Measurements from ENCODE around the gene SPINK8.
"Not testable (repeated sequence)": the region's sequence is repeated elsewhere in the genome, so short reads cannot be mapped to it uniquely, and the experiment has no call there.

The SPINK8 gene

DNA sequence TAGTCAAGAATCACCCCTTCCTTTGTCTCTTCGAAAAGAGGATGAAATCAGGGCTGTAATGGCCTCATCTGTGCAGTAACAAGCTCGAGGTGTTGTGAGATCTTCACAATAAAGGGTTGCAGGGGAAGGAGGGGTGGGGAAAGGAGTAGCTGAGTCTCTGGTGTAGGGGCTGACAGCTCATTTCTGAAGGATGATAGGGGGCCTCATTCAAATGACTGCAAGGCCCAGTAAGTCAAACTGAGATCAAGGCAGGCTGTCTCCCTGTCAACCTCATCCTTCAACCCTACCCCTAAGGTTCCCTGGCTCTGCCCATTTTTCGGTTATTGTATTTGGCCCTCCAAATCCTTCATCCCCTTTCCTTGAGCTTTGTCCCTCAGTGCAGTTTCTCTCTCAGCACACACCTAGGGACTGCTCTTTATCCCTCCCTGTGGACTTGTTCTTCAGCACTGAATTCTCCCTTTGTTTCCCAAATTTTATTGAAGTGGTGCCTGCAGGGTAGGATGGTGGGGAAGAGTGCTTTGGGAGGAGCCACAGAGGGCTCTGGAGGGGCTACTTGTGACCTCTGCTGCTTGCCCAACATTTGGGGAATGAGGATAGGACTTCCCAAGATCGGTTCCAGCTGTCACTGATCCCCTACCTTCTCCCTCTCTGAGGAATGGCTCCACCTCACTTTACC lies 54.4 kb downstream of the SPINK8 start:
- DNase-seq (ENCODE audit: low read depth in 2 of 2) = no peak

DNA sequence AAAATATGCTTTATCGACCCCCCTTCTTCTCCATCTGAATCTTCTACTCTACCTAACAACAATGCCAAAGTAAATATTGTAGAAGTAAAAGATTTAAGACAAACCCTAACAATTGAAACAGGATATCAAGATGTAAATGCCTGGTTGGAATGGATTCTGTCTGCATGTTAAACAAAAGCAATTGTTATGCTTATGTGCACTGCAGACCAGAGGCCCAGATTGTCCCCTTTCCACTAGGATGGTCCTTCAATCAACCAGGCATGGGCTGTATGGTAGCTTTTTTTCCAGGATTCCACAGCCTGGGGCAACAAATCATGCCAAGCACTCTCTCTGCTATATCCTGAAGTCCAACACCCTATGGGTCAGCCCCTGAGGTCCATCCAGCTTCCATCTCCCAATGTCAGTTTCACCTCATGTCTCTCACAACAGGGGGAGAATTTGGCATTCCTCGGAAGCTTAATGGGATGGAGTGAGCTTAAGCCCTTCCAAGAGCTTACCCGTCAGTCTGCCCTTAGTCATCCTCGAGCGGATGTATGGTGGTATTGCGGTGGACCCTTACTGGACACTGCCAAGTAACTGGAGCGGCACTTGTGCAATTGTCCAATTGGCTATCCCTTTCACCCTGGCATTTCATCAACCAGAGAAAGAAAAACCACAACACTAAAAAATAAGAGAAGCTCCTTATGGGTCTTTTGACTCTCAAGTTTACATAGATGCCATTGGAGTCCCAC lies 56.4 kb downstream of the SPINK8 start:
- no peak for DNase-seq (ENCODE audit: low read depth in 2 of 2)

DNA sequence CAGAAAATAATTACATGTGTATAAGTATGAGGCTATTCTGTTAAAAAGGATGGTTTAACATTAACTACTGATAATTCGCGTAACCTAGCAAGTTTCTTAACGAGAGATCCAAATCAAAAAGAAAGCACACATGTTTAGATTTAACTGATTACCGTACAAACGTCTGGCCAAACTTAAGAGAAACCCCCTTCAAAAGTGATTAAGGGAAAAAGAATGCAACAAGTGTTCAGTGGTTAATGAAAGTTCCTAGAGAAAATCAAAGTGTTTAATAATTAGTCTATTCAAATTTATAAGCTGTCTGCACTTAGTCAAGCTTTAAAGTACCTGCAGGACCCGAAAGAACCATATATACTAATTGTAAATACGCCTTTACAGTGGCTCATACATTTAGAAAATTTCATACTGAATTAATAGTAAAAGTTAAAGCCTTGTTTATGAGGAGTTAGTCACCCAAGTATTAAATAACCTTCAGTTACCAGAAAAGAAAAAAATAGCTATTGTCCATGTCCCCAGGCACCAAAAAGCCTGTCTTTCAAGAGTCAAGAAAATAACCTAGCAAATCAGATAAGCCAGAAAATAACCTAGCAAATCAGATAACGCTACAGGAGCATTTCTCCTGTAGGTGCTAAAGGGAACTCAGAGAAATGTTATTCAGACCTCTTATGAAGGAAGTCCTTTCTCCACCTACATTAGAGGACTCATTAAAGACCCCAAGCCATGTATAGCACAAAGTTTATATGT lies 58.0 kb downstream of the SPINK8 start:
- DNase-seq (ENCODE audit: low read depth in 2 of 2) = no peak

DNA sequence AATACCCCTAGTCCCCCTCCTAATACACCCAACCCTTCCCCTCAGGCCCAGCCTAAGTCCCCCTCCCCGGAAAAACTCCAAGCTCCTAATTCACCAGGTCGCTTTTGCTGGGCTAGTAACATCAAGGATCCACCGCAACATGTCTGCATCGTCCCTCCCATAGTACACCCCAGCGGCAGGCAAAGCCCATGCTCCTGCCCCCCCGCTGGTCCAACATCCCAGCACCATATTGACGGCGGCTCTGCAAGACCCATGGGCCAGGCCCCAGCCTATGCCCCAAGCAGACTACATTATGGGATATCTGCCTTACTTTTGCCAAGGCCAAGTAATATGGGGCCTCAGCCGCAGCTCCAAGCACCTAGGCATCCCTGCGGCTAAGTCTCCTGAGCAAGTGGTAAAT lies 59.0 kb downstream of the SPINK8 start:
- no peak for DNase-seq (ENCODE audit: low read depth in 2 of 2)

DNA sequence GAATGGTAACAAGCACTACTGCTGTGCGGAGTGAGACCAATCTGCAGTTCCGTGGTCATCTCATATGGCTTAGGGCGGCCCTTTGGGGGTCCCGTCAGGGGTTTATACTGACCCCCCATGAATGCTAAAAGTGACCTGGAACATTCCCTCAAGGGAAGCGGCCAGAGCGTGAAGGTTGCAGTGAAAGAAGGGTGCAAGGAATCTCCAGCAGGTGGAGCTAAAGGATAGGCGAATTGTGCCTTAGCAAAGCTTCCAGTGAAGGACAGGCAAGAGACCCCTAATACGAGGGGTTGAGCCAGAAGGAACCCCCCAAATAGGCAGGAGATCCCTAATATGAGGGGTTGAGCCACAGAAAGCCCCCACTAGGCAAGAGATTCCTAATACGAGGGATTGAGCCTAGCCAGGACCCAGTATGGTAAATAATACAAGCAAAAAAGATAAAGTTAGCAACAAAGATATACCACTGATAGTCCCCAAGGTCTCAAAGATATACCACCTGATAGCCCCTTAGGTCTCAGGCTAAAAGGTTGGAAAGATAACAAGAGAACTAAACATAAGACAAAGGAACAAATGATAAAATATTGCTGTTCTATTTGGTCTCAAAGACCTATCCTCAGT lies 59.8 kb downstream of the SPINK8 start:
- DNase-seq (ENCODE audit: low read depth in 2 of 2) = peak in 1 of 2 donors; percentile 23

DNA sequence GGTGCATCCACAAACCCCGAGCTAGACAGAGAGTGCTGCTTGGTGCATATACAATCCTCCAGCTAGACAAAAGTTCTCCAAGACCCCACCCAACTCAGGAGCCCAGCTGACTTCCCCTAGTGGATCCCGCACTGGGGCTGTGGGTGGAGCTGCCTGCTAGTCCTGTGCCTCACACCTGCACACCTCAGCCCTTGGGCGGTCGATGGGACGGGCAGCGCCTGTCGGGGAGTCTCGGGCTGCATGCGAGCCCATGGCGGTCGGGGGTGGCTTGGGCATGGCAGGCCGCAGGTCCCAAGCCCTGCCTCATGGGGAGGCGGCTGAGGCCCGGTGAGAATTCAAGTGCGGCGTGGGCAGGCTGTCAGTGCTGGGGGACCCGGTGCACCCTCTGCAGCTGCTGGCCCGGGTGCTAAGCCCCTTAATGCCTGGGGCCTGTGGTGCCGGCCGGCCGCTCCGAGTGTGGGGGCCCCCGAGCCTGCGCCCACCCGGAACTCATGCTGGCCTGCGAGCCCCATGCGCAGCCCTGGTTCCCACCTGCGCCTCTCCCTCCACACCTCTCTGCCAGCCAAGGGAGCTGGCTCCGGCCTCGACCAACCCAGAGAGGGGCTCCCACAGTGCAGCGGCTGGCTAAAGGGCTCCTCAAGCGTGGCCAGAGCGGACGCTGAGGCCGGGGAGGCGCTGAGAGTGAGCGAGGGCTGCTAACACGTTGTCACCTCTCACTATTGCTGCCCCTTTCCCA lies 61.5 kb downstream of the SPINK8 start:
- DNase-seq (ENCODE audit: low read depth in 2 of 2) = no peak

DNA sequence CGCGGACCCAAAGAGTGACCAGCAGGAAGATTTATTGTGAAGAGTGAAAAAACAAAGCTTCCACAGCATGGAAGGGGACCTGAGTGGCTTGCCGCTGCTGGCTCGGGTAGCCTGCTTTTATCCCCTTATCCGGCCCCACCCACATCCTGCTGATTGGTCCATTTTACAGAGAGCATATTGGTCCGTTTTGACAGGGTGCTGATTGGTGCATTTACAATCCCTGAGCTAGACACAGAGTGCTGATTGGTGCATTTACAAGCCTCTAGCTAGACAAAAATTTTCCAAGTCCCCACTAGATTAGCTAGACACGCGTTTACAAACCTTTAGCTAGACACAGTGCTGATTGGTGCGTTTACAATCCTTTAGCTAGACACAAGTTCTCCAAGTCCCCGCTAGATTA lies 62.2 kb downstream of the SPINK8 start:
- not testable (repeated sequence) for DNase-seq (ENCODE audit: low read depth in 2 of 2)

DNA sequence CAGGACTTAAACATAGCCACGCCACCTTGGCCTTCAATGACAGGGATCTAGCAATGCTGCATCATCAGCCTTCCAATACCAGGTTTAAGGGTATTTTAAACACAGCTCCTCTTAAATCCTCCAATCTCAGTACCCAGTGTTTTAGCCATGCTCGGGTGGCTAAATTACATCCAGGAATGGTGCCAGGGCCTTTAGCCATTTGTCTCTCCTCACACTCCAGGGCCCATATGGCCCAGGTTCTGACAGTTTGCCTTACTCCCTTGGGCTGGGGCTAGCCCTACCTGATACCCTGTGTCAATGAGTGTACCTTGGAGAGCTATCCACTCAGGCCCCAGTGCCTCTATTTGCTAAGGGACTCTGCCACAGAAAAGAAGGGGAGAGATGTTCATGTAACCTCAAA lies 63.2 kb downstream of the SPINK8 start:
- DNase-seq (ENCODE audit: low read depth in 2 of 2) = no peak

DNA sequence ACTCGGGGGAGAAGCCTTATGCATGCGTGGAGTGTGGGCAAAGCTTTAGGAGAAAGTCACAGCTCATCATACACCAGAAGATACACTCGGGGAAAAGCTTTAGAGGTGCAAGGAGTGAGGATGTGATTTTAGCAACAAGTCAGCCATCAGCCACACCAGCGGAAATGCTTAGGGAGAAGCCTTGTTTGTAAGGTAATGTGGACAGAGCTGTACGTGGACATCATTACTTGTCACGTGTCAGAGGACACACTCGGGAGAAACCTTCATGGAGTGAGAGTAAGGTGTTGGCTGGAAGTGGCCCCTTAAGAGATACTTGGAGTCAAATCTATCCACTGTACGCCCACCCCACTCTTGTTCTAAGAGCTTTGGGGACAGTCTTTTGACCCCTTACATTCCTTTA lies 63.9 kb downstream of the SPINK8 start:
- DNase-seq (ENCODE audit: low read depth in 2 of 2) = no peak

DNA sequence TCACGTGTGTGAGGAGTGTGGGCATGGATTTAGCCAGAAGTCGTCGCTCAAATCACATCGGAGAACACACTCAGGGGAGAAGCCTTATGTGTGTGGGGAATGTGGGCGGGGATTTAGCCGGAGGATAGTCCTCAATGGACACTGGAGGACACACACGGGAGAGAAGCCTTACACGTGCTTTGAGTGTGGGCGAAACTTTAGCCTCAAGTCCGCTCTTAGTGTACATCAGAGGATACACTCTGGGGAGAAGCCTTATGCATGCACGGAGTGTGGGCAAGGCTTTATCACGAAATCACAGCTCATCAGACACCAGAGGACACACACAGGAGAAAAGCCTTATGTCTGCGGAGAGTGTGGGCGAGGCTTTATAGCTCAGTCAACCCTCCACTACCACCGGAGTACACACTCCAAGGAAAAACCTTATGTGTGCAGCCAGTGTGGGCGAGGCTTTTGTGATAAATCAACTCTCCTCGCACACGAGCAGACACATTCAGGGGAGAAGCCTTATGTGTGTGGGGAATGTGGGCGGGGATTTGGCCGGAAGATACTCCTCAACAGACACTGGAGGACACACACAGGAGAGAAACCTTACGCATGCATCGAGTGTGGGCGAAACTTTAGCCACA lies 64.4 kb downstream of the SPINK8 start:
- DNase-seq (ENCODE audit: low read depth in 2 of 2) = peak; percentile 27 to 63

DNA sequence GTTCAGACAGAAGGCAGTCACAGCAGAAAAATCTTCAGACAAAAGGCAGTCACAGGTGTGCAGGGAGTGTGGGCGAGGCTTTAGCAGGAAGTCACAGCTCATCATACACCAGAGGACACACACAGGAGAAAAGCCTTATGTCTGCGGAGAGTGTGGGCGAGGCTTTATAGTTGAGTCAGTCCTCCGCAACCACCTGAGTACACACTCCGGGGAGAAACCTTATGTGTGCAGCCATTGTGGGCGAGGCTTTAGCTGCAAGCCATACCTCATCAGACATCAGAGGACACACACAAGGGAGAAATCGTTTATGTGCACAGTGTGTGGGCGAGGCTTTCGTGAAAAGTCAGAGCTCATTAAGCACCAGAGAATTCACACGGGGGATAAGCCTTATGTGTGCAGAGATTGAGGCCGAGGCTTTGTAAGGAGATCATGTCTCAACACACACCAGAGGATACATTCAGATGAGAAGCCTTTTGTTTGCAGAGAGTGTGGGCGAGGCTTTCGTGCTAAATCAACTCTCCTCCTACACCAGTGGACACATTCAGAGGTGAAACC lies 65.0 kb downstream of the SPINK8 start:
- peak; percentile 65 to 78 for DNase-seq (ENCODE audit: low read depth in 2 of 2)

DNA sequence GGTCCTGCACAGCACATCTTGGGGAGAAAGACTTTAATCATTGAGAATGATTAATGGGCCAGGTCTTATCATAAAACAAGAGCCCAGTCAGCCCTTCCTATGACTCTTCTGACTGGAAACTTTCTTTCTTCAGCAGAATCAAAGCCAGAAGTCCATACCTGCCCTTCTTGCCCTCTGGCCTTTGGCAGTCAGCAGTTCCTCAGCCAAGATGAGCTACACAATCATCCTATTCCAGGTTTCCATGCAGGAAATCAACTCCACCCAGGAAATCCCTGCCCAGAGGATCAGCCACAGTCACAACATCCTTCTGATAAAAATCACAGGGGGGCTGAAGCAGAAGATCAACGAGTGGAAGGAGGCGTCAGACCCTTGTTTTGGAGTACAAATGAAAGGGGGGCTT lies 65.7 kb downstream of the SPINK8 start:
- no peak for DNase-seq (ENCODE audit: low read depth in 2 of 2)

DNA sequence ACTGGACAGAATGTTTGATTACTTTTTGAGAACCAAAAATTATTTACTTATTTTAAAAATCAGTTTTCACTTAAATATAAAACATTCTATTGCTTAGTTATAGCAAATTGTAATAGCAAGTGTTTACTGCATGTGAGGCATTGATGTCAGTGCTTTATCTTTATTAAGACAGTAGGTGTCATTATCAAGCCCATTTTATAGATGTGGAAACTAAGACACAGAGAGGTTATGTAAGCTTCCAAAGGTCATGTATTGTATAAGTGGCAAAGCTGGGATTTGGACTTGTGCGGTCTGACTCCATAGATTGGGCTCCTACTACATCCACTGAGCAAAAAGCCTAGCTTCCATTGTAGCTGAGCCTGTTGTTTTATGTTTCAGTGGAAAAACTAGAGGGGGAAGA lies 74.9 kb downstream of the SPINK8 start:
- no peak for DNase-seq (ENCODE audit: low read depth in 2 of 2)
